HepG2 (cell line): ENCODE measurements around the gene ZSWIM9. TPM values are rescaled to one million over a fixed set of nuclear protein-coding genes. Genes with fewer than 3 reads are reported as not detected.
A peak's percentile ranks its signal among the peaks of the same experiment; 100 is the strongest.

Source experiments
- CCAR2 ChIP-seq: fragments of 200-400 bp; formaldehyde crosslinking; optimal IDR thresholded peaks from 2 replicates; pipeline ENCODE3; 2018; ENCODE audit warnings: low read depth, mild to moderate bottlenecking, low read length, moderate library complexity
- JDP2 ChIP-seq: sonication (generic); formaldehyde crosslinking; IDR thresholded peaks from 2 replicates; pipeline ENCODE4 v1.8.1; 2022; ENCODE audit warnings: missing genetic modification reagents, borderline replicate concordance
- MTF2 ChIP-seq: sonication (generic); formaldehyde crosslinking; IDR thresholded peaks from 2 replicates; pipeline ENCODE4 v1.5.0; 2020; ENCODE audit warnings: missing genetic modification reagents, borderline replicate concordance
- MYC ChIP-seq: sonication (generic); formaldehyde crosslinking; IDR thresholded peaks from 2 replicates; pipeline ENCODE4 v1.9.0; 2021; ENCODE audit warnings: missing genetic modification reagents, borderline replicate concordance
- NFKBIZ ChIP-seq: IDR thresholded peaks from 2 replicates; pipeline ENCODE4 v1.6.1; 2018; ENCODE audit warnings: missing genetic modification reagents, missing compliant biosample characterization
- REXO4 ChIP-seq: sonication (generic); formaldehyde crosslinking; IDR thresholded peaks from 2 replicates; pipeline ENCODE4 v1.8.0; 2022; ENCODE audit warnings: missing genetic modification reagents, mild to moderate bottlenecking, borderline replicate concordance
- SCMH1 ChIP-seq: sonication (generic); formaldehyde crosslinking; IDR thresholded peaks from 2 replicates; pipeline ENCODE4 v1.9.0; 2021; ENCODE audit warnings: missing genetic modification reagents, mild to moderate bottlenecking, borderline replicate concordance
- ZC3H4 ChIP-seq: sonication (generic); formaldehyde crosslinking; IDR thresholded peaks from 2 replicates; pipeline ENCODE4 v1.4.0; 2020; ENCODE audit warnings: missing genetic modification reagents, borderline replicate concordance
- ZFP90 ChIP-seq: sonication (generic); formaldehyde crosslinking; IDR thresholded peaks from 2 replicates; pipeline ENCODE4 v1.8.0; 2022; ENCODE audit warnings: missing genetic modification reagents, mild to moderate bottlenecking, inconsistent platforms, borderline replicate concordance
- ZNF383 ChIP-seq: sonication (generic); formaldehyde crosslinking; IDR thresholded peaks from 2 replicates; pipeline ENCODE4 v1.4.0; 2020; ENCODE audit warnings: missing genetic modification reagents, mild to moderate bottlenecking, borderline replicate concordance
- ZNF749 ChIP-seq: sonication (generic); formaldehyde crosslinking; IDR thresholded peaks from 2 replicates; pipeline ENCODE4 v1.8.0; 2022; ENCODE audit warnings: mild to moderate bottlenecking, missing genetic modification reagents, moderate library complexity, borderline replicate concordance
- polyA plus RNA-seq, 8 experiments: library from polyadenylated mRNA; depleted of rRNA in 3 of 8; stranded (reverse) in 7 of 8; unstranded in 1 of 8; fragments of >200 nt; fragmentation: Illumina TruSeq in 4 of 8; extraction: Trizol in 4 of 8; gene quantifications; 2 replicates each; pipeline versions ENCODE4 v1.2.1 to v1.2.3, GENCODE V29; 2011 to 2016; ENCODE audit warnings: low read depth in 4 of 8, missing spikeins in 1 of 8, mixed read lengths in 1 of 8; ENCODE audit not compliant: insufficient read depth in 1 of 8
- total RNA-seq, 5 experiments: library from RNA; depleted of rRNA; stranded (reverse); fragments of >200 nt; fragmentation: Illumina TruSeq; extraction: Trizol; gene quantifications; 2 replicates each; pipeline ENCODE4 v1.2.3, GENCODE V29; 2016; ENCODE audit warnings: low read depth in 1 of 5
- TF ChIP-seq, protein P1 (sequence below): sonication (generic); formaldehyde crosslinking; IDR thresholded peaks from one replicate; pipeline ENCODE4 v1.5.1; 2020; ENCODE audit warnings: mild to moderate bottlenecking, missing genetic modification reagents; ENCODE audit errors: not compliant biosample characterization
- TF ChIP-seq, protein P2 (sequence below): sonication (generic); formaldehyde crosslinking; IDR thresholded peaks from 2 replicates; pipeline ENCODE4 v1.4.0; 2020; ENCODE audit warnings: mild to moderate bottlenecking, missing genetic modification reagents
- TF ChIP-seq, protein P3 (sequence below): fragments of 450-650 bp; IDR thresholded peaks from 2 replicates; pipeline ENCODE4 v1.6.1; 2017
- TF ChIP-seq, protein P4 (sequence below): sonication (generic); formaldehyde crosslinking; IDR thresholded peaks from 2 replicates; pipeline ENCODE4 v1.8.1; 2023; ENCODE audit warnings: mild to moderate bottlenecking, inconsistent platforms, moderate library complexity, missing genetic modification reagents, borderline replicate concordance
- TF ChIP-seq, protein P5 (sequence below): sonication (generic); formaldehyde crosslinking; IDR thresholded peaks from 2 replicates; pipeline ENCODE4 v1.5.1; 2020; ENCODE audit warnings: missing genetic modification reagents, mild to moderate bottlenecking, borderline replicate concordance

Gene ZSWIM9
- total and polyA plus RNA-seq, 2 of the 13 experiments (the other 11 are each of a cell fraction or from before 2014, with no cell fraction given), result 0.18 to 1.1 TPM

DNA sequence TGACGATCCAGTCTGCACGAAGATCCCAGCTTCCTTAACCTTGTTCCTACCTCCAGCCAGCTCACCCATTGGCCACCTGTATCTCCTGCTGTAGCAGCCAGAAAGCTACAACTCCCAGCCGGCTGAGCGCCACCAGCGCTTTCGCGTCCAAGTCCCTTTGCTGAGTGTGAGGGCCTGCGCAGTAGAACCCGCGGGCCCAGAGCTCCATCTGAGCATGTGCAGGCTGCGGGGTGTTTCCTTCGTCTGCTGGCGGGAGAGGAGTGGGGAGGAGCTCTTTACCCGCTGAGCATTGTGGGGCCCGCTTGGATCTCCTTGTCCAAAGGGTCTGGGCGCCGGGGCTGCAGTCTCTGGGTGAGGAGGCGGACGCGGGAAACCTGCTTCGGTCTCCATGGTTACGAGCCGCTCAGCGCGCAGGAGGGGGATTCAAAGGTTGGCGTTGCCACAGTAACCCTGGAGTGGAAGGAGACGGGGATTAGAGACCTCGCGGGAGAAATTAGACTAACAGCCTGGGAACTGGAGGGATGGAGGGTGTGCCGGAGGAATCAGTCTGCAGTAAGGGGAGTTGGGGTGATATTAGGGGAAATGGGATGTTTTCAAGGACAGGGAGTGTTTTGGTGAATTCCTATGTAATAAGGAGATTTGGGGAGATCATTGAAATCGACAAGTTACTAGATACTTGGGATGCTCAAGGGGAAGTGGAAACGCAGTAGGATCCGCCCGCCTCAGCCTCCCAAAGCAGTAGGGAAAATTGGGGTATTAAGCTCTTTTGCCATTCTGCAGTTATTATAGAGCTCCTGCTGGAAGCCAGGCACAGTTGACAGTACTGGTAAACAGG is 33.5 kb downstream of the ZSWIM9 start (continued):
- TF ChIP-seq, protein P1, sequence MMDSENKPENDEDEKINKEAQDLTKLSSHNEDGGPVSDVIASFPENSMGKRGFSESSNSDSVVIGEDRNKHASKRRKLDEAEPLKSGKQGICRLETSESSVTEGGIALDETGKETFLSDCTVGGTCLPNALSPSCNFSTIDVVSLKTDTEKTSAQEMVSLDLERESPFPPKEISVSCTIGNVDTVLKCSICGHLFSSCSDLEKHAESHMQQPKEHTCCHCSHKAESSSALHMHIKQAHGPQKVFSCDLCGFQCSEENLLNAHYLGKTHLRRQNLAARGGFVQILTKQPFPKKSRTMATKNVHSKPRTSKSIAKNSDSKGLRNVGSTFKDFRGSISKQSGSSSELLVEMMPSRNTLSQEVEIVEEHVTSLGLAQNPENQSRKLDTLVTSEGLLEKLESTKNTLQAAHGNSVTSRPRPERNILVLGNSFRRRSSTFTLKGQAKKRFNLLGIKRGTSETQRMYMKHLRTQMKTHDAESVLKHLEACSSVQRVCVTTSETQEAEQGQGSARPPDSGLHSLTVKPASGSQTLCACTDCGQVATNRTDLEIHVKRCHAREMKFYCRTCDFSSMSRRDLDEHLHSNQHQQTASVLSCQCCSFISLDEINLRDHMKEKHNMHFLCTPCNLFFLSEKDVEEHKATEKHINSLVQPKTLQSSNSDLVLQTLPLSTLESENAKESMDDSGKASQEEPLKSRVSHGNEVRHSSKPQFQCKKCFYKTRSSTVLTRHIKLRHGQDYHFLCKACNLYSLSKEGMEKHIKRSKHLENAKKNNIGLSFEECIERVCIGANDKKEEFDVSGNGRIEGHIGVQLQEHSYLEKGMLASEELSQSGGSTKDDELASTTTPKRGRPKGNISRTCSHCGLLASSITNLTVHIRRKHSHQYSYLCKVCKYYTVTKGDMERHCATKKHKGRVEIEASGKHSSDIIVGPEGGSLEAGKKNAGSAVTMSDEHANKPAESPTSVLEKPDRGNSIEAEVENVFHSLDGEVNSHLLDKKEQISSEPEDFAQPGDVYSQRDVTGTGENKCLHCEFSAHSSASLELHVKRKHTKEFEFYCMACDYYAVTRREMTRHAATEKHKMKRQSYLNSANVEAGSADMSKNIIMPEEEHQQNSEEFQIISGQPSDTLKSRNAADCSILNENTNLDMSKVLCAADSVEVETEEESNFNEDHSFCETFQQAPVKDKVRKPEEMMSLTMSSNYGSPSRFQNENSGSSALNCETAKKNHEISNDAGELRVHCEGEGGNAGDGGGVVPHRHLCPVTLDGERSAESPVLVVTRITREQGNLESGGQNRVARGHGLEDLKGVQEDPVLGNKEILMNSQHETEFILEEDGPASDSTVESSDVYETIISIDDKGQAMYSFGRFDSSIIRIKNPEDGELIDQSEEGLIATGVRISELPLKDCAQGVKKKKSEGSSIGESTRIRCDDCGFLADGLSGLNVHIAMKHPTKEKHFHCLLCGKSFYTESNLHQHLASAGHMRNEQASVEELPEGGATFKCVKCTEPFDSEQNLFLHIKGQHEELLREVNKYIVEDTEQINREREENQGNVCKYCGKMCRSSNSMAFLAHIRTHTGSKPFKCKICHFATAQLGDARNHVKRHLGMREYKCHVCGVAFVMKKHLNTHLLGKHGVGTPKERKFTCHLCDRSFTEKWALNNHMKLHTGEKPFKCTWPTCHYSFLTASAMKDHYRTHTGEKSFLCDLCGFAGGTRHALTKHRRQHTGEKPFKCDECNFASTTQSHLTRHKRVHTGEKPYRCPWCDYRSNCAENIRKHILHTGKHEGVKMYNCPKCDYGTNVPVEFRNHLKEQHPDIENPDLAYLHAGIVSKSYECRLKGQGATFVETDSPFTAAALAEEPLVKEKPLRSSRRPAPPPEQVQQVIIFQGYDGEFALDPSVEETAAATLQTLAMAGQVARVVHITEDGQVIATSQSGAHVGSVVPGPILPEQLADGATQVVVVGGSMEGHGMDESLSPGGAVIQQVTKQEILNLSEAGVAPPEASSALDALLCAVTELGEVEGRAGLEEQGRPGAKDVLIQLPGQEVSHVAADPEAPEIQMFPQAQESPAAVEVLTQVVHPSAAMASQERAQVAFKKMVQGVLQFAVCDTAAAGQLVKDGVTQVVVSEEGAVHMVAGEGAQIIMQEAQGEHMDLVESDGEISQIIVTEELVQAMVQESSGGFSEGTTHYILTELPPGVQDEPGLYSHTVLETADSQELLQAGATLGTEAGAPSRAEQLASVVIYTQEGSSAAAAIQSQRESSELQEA (CRISPR knock-in tag), result no peak
- no peak; the same call in 1 of the 2 replicates for TF ChIP-seq ZFP90 (CRISPR knock-in tag)
- no peak for TF ChIP-seq JDP2 (CRISPR knock-in tag)
- TF ChIP-seq SCMH1 (CRISPR knock-in tag), result no peak
- no peak for TF ChIP-seq ZC3H4 (CRISPR knock-in tag)
- TF ChIP-seq, protein P2, sequence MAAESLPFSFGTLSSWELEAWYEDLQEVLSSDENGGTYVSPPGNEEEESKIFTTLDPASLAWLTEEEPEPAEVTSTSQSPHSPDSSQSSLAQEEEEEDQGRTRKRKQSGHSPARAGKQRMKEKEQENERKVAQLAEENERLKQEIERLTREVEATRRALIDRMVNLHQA, result no peak
- no peak for TF ChIP-seq ZNF749
- TF ChIP-seq ZNF383 (CRISPR knock-in tag), result no peak
- TF ChIP-seq, protein P3, sequence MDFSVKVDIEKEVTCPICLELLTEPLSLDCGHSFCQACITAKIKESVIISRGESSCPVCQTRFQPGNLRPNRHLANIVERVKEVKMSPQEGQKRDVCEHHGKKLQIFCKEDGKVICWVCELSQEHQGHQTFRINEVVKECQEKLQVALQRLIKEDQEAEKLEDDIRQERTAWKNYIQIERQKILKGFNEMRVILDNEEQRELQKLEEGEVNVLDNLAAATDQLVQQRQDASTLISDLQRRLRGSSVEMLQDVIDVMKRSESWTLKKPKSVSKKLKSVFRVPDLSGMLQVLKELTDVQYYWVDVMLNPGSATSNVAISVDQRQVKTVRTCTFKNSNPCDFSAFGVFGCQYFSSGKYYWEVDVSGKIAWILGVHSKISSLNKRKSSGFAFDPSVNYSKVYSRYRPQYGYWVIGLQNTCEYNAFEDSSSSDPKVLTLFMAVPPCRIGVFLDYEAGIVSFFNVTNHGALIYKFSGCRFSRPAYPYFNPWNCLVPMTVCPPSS, result no peak
- no peak for TF ChIP-seq NFKBIZ (CRISPR knock-in tag)
- TF ChIP-seq MTF2 (CRISPR knock-in tag), result no peak
- TF ChIP-seq CCAR2, result no peak
- TF ChIP-seq, protein P4, sequence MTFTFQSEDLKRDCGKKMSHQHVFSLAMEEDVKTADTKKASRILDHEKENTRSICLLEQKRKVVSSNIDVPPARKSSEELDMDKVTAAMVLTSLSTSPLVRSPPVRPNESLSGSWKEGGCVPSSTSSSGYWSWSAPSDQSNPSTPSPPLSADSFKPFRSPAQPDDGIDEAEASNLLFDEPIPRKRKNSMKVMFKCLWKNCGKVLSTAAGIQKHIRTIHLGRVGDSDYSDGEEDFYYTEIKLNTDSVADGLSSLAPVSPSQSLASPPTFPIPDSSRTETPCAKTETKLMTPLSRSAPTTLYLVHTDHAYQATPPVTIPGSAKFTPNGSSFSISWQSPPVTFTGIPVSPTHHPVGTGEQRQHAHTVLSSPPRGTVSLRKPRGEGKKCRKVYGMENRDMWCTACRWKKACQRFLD (CRISPR knock-in tag), result 0 out of 2 replicates have a peak, but pooled peaks have one; percentile 32
- no peak for TF ChIP-seq REXO4 (CRISPR knock-in tag)
- peak; percentile 74; the same call in 1 of the 2 replicates for TF ChIP-seq MYC (CRISPR knock-in tag)
- TF ChIP-seq, protein P5, sequence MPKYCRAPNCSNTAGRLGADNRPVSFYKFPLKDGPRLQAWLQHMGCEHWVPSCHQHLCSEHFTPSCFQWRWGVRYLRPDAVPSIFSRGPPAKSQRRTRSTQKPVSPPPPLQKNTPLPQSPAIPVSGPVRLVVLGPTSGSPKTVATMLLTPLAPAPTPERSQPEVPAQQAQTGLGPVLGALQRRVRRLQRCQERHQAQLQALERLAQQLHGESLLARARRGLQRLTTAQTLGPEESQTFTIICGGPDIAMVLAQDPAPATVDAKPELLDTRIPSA (CRISPR knock-in tag), result no peak
